ENCODE measurements around the gene FOXP4.

DNA sequence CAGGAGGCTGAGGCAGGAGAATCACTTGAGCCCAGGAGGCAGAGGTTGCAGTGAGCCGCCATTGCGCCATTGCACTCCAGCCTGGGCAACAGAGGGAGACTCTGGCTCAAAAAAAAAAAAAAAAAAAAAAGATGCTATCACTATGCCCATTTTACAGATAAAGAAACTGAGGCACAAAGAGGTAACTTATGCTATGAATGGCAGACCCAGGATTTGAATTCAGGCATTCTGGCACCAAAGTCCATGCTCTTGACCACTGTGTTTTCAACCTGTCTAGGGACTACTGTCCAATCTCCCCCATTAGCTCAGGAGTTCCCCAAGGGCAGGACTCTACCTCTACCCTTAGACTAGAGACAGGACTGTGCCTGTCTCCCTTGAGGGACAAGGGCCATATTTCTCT, 82.9 kb downstream of the FOXP4 start:
- no peak for TF ChIP-seq POLR2AphosphoS5 (IDR thresholded peaks at IDR 0.05)
- no peak for TF ChIP-seq EP300 (IDR thresholded peaks at IDR 0.05)
- no peak for TF ChIP-seq CTCF (IDR thresholded peaks at IDR 0.05)
- TF ChIP-seq POLR2A (IDR thresholded peaks at IDR 0.05; ENCODE audit: low read depth), result no peak
